ENCODE data around the gene WFIKKN1. TPM values are rescaled to one million over a fixed set of nuclear protein-coding genes. Genes with fewer than 3 reads are reported as not detected.

WFIKKN1 gene
- total and polyA plus RNA-seq, 2 of the 13 experiments (the other 11 are each of a cell fraction or from before 2014, with no cell fraction given) = 1.7 to 4.9 TPM

DNA sequence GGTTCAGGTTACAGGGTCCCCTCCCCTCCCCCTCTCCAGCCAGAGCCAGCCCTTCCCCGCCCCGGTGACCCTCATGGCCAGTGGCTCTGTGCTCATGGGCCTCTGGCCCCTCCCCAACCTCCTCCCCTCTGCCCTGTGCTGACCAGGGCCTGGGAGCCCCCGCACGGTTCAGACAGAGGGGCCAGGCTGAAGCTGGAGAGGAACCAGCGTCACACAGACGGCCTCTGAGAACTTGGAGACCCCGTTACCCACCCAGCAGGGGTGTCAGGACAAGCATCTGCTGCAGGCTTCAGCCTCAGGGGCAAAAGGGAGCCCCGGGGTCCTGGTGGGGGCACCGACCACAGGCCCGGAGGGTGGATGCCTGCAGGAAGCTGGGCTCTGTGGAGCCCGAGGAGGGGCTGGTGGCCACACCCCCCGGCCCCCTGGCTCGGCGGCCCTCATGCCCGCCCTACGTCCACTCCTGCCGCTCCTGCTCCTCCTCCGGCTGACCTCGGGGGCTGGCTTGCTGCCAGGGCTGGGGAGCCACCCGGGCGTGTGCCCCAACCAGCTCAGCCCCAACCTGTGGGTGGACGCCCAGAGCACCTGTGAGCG lies at the start of gene WFIKKN1 (continued):
- TF ChIP-seq ZNF800 (CRISPR knock-in tag; IDR thresholded peaks at IDR 0.05) (0 out of 2 replicates have a peak, but pooled peaks have one; percentile 4), ATF7-NPFF (CRISPR knock-in tag; IDR thresholded peaks at IDR 0.05; ENCODE audit: low read depth) (peak; percentile 24; the same call in 1 of the 2 replicates), PAWR (CRISPR knock-in tag; IDR thresholded peaks at IDR 0.05; ENCODE audit: borderline replicate concordance) (no peak), ZNF589 (CRISPR knock-in tag; conservative IDR thresholded peaks at IDR 0.05) (no peak), SKI (IDR thresholded peaks at IDR 0.05; ENCODE audit: partially characterized antibody) (no peak), ZNF235 (CRISPR knock-in tag; IDR thresholded peaks at IDR 0.05; ENCODE audit: borderline replicate concordance) (no peak), ZNF326 (CRISPR knock-in tag; IDR thresholded peaks at IDR 0.05; ENCODE audit: borderline replicate concordance) (no peak), NFE2L1 (CRISPR knock-in tag; IDR thresholded peaks at IDR 0.05; ENCODE audit: borderline replicate concordance) (no peak), NFKB2 (CRISPR knock-in tag; IDR thresholded peaks at IDR 0.05; ENCODE audit: borderline replicate concordance) (no peak), NR2F6 (IDR thresholded peaks at IDR 0.05) (peak; percentile 50), NR2F6 (CRISPR knock-in tag; IDR thresholded peaks at IDR 0.05) (peak; percentile 11), KLF11 (CRISPR knock-in tag; IDR thresholded peaks at IDR 0.05) (no peak), CBX5 (CRISPR knock-in tag; IDR thresholded peaks at IDR 0.05; ENCODE audit: borderline replicate concordance) (no peak), ZNF556 (CRISPR knock-in tag; IDR thresholded peaks at IDR 0.05; ENCODE audit: borderline replicate concordance) (peak; percentile 56; the same call in 1 of the 2 replicates), ZNF124 (CRISPR knock-in tag; IDR thresholded peaks at IDR 0.05) (no peak), FOSL1 (CRISPR knock-in tag; IDR thresholded peaks at IDR 0.05; ENCODE audit: borderline replicate concordance) (no peak), ZSCAN31 (CRISPR knock-in tag; IDR thresholded peaks at IDR 0.05; ENCODE audit: low read depth) (peak; percentile 63; the same call in 1 of the 2 replicates)
- TF ChIP-seq, protein P1, sequence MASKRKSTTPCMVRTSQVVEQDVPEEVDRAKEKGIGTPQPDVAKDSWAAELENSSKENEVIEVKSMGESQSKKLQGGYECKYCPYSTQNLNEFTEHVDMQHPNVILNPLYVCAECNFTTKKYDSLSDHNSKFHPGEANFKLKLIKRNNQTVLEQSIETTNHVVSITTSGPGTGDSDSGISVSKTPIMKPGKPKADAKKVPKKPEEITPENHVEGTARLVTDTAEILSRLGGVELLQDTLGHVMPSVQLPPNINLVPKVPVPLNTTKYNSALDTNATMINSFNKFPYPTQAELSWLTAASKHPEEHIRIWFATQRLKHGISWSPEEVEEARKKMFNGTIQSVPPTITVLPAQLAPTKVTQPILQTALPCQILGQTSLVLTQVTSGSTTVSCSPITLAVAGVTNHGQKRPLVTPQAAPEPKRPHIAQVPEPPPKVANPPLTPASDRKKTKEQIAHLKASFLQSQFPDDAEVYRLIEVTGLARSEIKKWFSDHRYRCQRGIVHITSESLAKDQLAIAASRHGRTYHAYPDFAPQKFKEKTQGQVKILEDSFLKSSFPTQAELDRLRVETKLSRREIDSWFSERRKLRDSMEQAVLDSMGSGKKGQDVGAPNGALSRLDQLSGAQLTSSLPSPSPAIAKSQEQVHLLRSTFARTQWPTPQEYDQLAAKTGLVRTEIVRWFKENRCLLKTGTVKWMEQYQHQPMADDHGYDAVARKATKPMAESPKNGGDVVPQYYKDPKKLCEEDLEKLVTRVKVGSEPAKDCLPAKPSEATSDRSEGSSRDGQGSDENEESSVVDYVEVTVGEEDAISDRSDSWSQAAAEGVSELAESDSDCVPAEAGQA (IDR thresholded peaks at IDR 0.05; ENCODE audit: low read depth) = no peak
- TF ChIP-seq, protein P1 (CRISPR knock-in tag; IDR thresholded peaks at IDR 0.05; ENCODE audit: borderline replicate concordance) = no peak
- TF ChIP-seq, protein P2, sequence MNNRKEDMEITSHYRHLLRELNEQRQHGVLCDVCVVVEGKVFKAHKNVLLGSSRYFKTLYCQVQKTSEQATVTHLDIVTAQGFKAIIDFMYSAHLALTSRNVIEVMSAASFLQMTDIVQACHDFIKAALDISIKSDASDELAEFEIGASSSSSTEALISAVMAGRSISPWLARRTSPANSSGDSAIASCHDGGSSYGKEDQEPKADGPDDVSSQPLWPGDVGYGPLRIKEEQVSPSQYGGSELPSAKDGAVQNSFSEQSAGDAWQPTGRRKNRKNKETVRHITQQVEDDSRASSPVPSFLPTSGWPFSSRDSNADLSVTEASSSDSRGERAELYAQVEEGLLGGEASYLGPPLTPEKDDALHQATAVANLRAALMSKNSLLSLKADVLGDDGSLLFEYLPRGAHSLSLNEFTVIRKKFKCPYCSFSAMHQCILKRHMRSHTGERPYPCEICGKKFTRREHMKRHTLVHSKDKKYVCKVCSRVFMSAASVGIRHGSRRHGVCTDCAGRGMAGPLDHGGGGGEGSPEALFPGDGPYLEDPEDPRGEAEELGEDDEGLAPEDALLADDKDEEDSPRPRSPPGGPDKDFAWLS (CRISPR knock-in tag; IDR thresholded peaks at IDR 0.05; ENCODE audit: borderline replicate concordance) = peak; percentile 83; the same call in 1 of the 2 replicates
- TF ChIP-seq, protein P3, sequence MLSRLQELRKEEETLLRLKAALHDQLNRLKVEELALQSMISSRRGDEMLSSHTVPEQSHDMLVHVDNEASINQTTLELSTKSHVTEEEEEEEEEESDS (CRISPR knock-in tag; IDR thresholded peaks at IDR 0.05; ENCODE audit: borderline replicate concordance) = no peak
